22Rv1 (cell line): ENCODE results near the gene RNF157.

Experiments
- H3K27ac ChIP-seq: fragments of 450-650 bp; 2 replicates; pipeline ENCODE4 v1.5.1; 2017
- CTCF ChIP-seq: fragments of 450-650 bp; IDR thresholded peaks from 2 replicates; pipeline ENCODE4 v1.5.1; 2017; ENCODE audit warnings: mild to moderate bottlenecking
- ZFX ChIP-seq: fragments of 450-650 bp; IDR thresholded peaks from 2 replicates; pipeline ENCODE4 v1.6.1; 2017; ENCODE audit warnings: antibody characterized with exemption, borderline replicate concordance

RNF157 gene

GRCh38 chr17:76153640-76154039 is 86.7 kb downstream of the RNF157 start:
- TF ChIP-seq CTCF (peak; percentile 19; the same call in 1 of the 2 replicates), ZFX (no peak)
- H3K27ac ChIP-seq = no peak overlapping the region

GRCh38 chr17:76153202-76153601 is 87.1 kb downstream of the RNF157 start:
- no peak overlapping the region for H3K27ac ChIP-seq
- TF ChIP-seq ZFX (no peak), CTCF (no peak)

- no peak overlapping the region for H3K27ac ChIP-seq
- TF ChIP-seq CTCF (no peak), ZFX (no peak)
Measured at GRCh38 chr17:76152591-76152990, 87.7 kb downstream of the RNF157 start.

GRCh38 chr17:76151896-76152454 is 88.3 kb downstream of the RNF157 start:
- no peak overlapping the region for H3K27ac ChIP-seq
- TF ChIP-seq CTCF = no peak
- TF ChIP-seq ZFX = no peak

- no peak overlapping the region for H3K27ac ChIP-seq
- no peak for TF ChIP-seq ZFX
- TF ChIP-seq CTCF = no peak
Measured at GRCh38 chr17:76150712-76151622, 89.3 kb downstream of the RNF157 start.

GRCh38 chr17:76149214-76149613 is 91.1 kb downstream of the RNF157 start:
- TF ChIP-seq CTCF (no peak), ZFX (no peak)

GRCh38 chr17:76148015-76148326 is 92.3 kb downstream of the RNF157 start:
- 0 out of 2 replicates have a peak, but pooled peaks have one; percentile 35 for TF ChIP-seq CTCF
- no peak for TF ChIP-seq ZFX
- no peak overlapping the region for H3K27ac ChIP-seq

More at GRCh38 chr17:76149214-76149613, 91.1 kb downstream of the RNF157 start:
- no peak overlapping the region for H3K27ac ChIP-seq
